ENCODE measurements around the gene NDUFS1. TPM values are rescaled to one million over a fixed set of nuclear protein-coding genes. Genes with fewer than 3 reads are reported as not detected.
"Not testable (repeated sequence)": the region's sequence is repeated elsewhere in the genome, so short reads cannot be mapped to it uniquely, and the experiment has no call there.

NDUFS1 gene
- total RNA-seq, 4 donors from 2014 or later: 74.6 to 96.2 (median 86.0) TPM

DNA sequence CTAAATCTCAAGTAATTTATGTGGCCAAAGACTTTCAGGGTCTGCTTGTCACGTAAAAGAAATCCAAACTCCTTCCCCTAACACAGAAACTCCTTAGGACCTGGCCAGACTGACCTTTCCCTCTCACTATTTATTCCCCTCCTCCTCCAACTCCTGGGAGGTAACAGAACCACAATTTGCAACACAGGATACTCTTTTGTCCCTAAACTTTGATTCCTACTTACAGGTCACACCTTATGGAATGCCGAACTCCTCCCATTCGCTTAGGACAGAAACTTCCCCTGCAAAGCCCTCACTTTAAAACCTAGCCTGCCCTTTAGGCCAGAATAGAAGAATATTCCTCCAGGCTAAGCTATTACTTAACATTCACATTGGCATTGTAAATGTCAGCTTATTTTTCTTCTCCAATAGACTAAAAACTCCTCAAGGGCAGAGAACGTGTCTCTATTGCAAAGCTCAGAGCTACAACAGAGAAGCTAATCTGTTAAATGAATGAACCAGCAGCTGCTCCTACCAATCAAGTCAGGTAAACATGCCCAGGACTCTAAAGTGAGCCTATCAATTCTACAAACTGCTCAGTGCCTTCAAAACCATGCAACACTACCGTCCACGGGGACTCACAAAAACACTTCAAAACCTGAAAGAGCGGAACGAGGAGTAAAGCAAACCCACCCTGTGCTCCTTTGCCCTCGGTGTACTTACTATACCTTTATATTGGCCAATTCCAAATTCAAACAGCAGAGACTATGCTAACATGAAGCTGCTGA lies 79.4 kb downstream of the NDUFS1 start:
- ATAC-seq (ENCODE audit: low FRiP score) (no peak), DNase-seq (ENCODE audit: low spot score) (no peak)
- TF ChIP-seq, protein P1, sequence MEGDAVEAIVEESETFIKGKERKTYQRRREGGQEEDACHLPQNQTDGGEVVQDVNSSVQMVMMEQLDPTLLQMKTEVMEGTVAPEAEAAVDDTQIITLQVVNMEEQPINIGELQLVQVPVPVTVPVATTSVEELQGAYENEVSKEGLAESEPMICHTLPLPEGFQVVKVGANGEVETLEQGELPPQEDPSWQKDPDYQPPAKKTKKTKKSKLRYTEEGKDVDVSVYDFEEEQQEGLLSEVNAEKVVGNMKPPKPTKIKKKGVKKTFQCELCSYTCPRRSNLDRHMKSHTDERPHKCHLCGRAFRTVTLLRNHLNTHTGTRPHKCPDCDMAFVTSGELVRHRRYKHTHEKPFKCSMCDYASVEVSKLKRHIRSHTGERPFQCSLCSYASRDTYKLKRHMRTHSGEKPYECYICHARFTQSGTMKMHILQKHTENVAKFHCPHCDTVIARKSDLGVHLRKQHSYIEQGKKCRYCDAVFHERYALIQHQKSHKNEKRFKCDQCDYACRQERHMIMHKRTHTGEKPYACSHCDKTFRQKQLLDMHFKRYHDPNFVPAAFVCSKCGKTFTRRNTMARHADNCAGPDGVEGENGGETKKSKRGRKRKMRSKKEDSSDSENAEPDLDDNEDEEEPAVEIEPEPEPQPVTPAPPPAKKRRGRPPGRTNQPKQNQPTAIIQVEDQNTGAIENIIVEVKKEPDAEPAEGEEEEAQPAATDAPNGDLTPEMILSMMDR (IDR thresholded peaks at IDR 0.05): no peak

DNA sequence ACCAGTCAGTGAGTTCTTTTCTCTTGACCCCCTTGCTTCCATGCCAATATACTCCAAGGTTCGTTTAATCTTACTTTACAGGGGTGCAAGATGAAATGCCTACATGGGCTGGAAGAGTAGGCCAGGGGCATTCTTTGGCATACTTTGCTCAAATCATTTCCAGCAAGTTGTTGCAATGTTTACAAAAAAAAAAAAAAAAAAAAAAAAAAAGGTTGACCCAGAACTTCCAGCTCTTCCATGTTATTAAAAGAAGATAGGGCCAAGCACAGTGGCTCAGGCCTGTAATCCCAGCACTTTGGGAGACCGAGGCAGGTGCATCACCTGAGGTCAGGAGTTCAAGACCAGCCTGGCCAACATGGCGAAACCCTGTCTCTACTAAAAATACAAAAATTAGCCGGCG lies 81.4 kb downstream of the NDUFS1 start:
- not testable (repeated sequence) for DNase-seq (ENCODE audit: low spot score); ATAC-seq (ENCODE audit: low FRiP score)

DNA sequence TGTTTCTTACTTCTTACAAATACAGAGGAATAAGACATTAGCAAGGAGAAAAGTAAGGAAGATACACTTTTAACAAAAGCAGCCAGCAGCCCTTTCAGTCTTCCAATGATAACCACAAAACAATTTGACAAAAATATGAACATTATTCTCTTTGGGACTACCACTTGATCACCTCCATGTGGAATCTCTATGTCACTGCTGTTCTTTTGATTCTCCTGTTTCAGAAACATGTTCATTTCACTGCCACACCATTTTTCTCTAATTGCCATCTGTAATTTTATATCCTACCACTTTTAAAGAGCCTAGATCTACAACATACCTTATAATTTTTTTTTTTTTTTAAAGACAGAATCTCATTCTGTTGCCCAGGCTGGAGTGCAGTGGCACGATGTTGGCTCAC lies 84.1 kb downstream of the NDUFS1 start:
- DNase-seq (ENCODE audit: low spot score) (no peak), ATAC-seq (ENCODE audit: low FRiP score) (no peak)
- TF ChIP-seq, protein P1 (IDR thresholded peaks at IDR 0.05): no peak

DNA sequence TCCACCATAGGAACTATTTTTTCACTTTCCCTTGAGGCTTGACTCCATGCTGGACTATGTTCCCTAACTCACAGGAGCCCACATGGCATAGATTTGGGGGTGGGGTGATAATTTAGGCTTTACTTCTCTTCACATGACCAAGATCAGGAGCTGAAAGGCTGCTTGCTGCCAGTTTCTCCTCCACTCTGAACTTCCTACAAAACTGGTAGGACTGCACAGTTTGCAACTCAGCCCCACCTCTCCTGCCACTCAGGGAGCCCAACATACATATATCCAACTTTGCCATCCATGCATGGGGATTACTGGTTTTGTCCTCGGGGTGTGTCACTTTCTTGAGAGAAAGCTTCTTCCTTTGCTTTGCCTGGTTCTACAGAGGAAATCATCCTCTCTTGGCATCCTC lies 87.4 kb downstream of the NDUFS1 start:
- TF ChIP-seq, protein P1 (IDR thresholded peaks at IDR 0.05): no peak
- no peak for DNase-seq (ENCODE audit: low spot score)
- ATAC-seq (ENCODE audit: low FRiP score): no peak

DNA sequence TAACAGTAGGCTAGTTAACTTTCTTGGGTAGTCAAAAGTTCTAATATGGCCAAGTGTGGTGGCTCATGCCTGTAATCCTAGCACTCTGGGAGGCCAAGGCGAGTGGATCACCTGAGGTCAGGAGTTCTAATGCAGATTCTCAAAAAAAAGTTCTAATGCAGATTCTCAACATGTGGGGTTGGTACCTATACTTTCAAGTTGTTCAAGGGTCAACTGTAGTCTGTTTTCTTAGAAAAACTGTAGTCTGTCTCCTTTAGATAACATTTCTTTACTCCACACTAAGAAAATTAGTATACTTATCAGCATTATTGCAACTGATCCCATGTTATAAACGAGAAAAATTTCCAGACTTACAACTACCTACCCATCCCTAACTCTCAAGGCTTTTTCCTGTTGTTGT lies 89.8 kb downstream of the NDUFS1 start:
- DNase-seq (ENCODE audit: low spot score) (no peak), ATAC-seq (ENCODE audit: low FRiP score) (no peak)
- TF ChIP-seq, protein P1 (IDR thresholded peaks at IDR 0.05): no peak

DNA sequence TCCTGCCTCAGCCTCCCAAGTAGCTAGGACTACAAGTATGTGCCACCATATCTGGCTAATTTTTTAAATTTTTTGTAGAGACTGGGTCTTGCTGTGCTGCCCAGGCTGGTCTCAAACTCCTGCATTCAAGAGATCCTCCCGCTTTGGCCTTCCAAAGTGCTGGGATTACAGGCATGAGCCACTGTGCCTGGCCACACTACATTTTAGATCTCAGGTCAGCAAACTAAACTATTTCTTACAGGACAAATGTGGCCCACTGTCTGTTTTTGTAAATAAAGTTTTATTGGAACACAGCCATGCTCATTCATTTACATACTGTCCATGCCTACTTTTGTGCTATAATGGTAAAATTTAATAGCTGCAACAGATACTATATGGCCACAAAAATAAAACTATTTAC lies 91.0 kb downstream of the NDUFS1 start:
- TF ChIP-seq, protein P1 (IDR thresholded peaks at IDR 0.05): no peak
- no peak for DNase-seq (ENCODE audit: low spot score)
- ATAC-seq (ENCODE audit: low FRiP score): no peak

Small RNA genes within 50 kb of the gene (small RNA-seq; reads per million reads assigned to genes)
- not detected for gene RF00134
- not detected for gene RF02271
- not detected for gene SNORA41
- gene SNORD51: not detected

Other genes with a start within 250 kb of the NDUFS1 start
- 10 to 100 TPM; 15.3 to 22.0 (median 18.5) TPM for gene INO80D, start 73.3 kb downstream of the NDUFS1 start, total RNA-seq
- 100 to 1,000 TPM; 392 to 494 (median 393) TPM for gene EEF1B2, start 451 bp upstream of the NDUFS1 start, total RNA-seq
- 10 to 100 TPM in 2 of 4 donors, 1 to 10 TPM in 2; 8.4 to 25.4 (median 10.7) TPM for gene ZDBF2, start 115.2 kb upstream of the NDUFS1 start, total RNA-seq

Data from omental fat pad (tissue), 4 donors.